Pancreas (tissue), 10 donors: ENCODE measurements around the gene AIFM2. TPM values are rescaled to one million over a fixed set of nuclear protein-coding genes. Genes with fewer than 3 reads are reported as not detected.

ENCODE experiments used
- ATAC-seq, 4 donors: fragments of 200-7000 bp; cut with Tn5 transposase; one replicate each; pipeline versions ENCODE4 v1.8.0 to v1.9.1; 2020; ENCODE audit warnings: mild to moderate bottlenecking in 4 of 4, moderate library complexity in 4 of 4
- DNase-seq, 6 donors: peaks; one replicate each; pipeline ENCODE4 v3.0.0-alpha.2; 2020
- FAIRE-seq: peaks from 2 replicates; lab custom pipeline; 2012; peaks lifted over from hg19 to GRCh38; lab: Jason Lieb, UNC
- H3K27ac ChIP-seq, 4 donors: fragments of 200-600 bp; sonication (generic); 1 replicate in 3 of 4; 2 replicates in 1 of 4; pipeline versions ENCODE4 v1.5.0 to v1.8.0; 2020
- H3K27me3 ChIP-seq, 4 donors: fragments of 200-600 bp; one replicate each; pipeline ENCODE4 v1.8.0; 2021
- H3K36me3 ChIP-seq, 3 donors: fragments of 200-600 bp; sonication (generic) in 1 of 3; one replicate each; pipeline versions ENCODE4 v1.5.0 to v1.8.0; 2020 to 2021
- H3K4me1 ChIP-seq, 3 donors: fragments of 200-600 bp; one replicate each; pipeline ENCODE4 v1.8.0; 2021
- H3K4me3 ChIP-seq, 4 donors: fragments of 200-600 bp; sonication (generic) in 2 of 4; one replicate each; pipeline versions ENCODE4 v1.5.0 to v1.8.0; 2020 to 2021
- H3K9me3 ChIP-seq, 4 donors: fragments of 200-600 bp; one replicate each; pipeline ENCODE4 v1.8.0; 2021
- WGBS, 2 donors: extraction: QIAGEN DNeasy Blood & Tissue Kit; methylation state at CpG; one replicate each; pipeline ENCODE4 v1.1.7; 2013; 5-methylcytosine and 5-hydroxymethylcytosine counted together
- intact Hi-C, 3 donors: fragments of 100-400 bp; cut with DNase I; formaldehyde crosslinking; loops; one replicate each; pipeline versions ENCODE4 v1.11.1 to v1.14.2; 2022
- polyA plus RNA-seq, 2 donors: library from polyadenylated mRNA; stranded (reverse); fragments of 200-250 nt; gene quantifications; one replicate each; pipeline ENCODE4 v1.2.3, GENCODE V29; 2013
- total RNA-seq, 6 donors: library from RNA; stranded (reverse); fragmentation: NEBNext Ultra II Directional in 4 of 6; extraction: Animal tissue kit (Norgen Biotek cat#: 25700) in 4 of 6; gene quantifications; one replicate each; pipeline versions ENCODE4 v1.2.1 to v1.2.4, GENCODE V29; 2021 to 2023
- TF ChIP-seq, protein P1 (sequence below), 4 donors: fragments of 200-600 bp; sonication (generic) in 3 of 4; IDR thresholded peaks; one replicate each; pipeline versions ENCODE4 v1.5.0 to v1.8.0; 2021; ENCODE audit warnings: antibody characterized with exemption in 4 of 4
- donor health status: healthy with polysubstance abuse.
- donor health status: DM: no; HTN: no; CAD: no; lungs with moderate emphysema.
- donor health status: DM: no; HTN: no; CAD: no.
- donor health status: control.
- donor health status: control.
- donor health status: Bipolar disorder and iron deficiency.
- donor health status: DM: yes; HTN: yes; CAD: no.
- donor health status: DM: no; HTN: no; CAD: no.
- donor health status: DM: no; HTN: no; CAD: no.
- donor health status: DM: yes; HTN: yes; CAD: no.

AIFM2 gene
- total and polyA plus RNA-seq, 8 donors = 2.0 to 5.0 (median 3.6) TPM

DNA sequence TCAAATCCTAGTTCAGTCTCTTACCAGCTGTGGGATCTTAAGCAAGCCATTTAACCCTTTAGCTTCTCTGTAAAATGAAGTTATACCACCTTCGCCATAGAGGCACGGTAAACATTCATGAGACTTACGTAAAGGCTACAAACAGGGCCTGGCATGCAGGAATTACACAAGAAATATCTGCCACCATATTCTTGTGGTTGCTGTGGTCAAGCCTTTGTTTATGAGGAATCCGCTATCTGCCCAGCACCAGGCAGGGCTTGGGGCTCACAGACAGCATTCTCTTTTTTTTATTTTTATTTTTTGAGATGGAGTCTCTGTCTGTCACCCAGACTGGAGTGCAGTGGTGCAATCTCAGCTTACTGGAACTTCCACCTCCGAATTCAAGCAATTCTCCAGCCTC is 9.9 kb downstream of the AIFM2 start:
- TF ChIP-seq, protein P1, sequence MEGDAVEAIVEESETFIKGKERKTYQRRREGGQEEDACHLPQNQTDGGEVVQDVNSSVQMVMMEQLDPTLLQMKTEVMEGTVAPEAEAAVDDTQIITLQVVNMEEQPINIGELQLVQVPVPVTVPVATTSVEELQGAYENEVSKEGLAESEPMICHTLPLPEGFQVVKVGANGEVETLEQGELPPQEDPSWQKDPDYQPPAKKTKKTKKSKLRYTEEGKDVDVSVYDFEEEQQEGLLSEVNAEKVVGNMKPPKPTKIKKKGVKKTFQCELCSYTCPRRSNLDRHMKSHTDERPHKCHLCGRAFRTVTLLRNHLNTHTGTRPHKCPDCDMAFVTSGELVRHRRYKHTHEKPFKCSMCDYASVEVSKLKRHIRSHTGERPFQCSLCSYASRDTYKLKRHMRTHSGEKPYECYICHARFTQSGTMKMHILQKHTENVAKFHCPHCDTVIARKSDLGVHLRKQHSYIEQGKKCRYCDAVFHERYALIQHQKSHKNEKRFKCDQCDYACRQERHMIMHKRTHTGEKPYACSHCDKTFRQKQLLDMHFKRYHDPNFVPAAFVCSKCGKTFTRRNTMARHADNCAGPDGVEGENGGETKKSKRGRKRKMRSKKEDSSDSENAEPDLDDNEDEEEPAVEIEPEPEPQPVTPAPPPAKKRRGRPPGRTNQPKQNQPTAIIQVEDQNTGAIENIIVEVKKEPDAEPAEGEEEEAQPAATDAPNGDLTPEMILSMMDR (IDR thresholded peaks at IDR 0.05) = no peak
- 94 to 96% methylated on average over 5 of the region's 5 CpGs for WGBS, 2 donors
- H3K27ac ChIP-seq = no peak overlapping the region
- peaks cover 0 to 4% (median 0%) of the 10 kb centered on the region in 3 donors for H3K36me3 ChIP-seq
- no peaks in the 10 kb centered on the region for H3K27me3 ChIP-seq
- no peak overlapping the region for H3K4me3 ChIP-seq
- DNase-seq (no peak), FAIRE-seq (no peak), ATAC-seq (no peak)
- H3K4me1 ChIP-seq = no peaks in the 10 kb centered on the region
- intact Hi-C loops = no loop called here
- H3K9me3 ChIP-seq = no peaks in the 10 kb centered on the region

DNA sequence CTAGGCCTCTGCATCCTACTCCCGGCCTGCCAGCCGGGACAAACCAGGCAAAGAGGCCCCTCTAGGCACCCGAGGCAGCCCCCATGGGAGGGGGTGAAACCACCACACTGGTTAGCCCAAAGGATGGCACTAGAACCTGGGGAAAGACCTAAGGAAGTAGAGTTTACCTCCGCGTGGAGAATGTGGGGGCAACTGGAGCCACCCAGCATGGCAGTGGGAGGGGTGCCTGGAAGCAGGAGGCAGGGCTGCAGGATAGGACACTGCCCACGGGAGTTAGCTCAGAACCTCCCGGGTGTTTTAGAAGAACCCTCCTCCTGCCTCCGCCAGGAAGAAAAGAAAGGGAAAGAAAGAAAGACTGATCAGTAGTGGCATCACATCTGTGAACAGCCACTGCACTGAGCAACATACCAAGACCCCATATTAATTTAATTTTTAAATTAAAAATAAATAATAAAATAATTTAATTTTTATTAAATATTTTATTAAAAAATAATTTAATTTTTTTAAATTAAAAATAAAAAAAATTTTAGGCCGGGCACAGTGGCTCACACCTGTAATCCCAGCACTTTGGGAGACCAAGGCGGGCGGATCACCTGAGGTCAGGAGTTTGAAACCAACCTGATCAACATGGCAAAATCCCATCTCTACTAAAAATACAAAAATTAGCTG is 11.2 kb downstream of the AIFM2 start:
- FAIRE-seq = no peak
- Histone ChIP-seq H3K4me1 (no peaks in the 10 kb centered on the region), H3K4me3 (no peak overlapping the region), H3K27me3 (no peaks in the 10 kb centered on the region), H3K27ac (no peak overlapping the region), H3K36me3 (peaks cover 0 to 4% (median 0%) of the 10 kb centered on the region in 3 donors), H3K9me3 (no peaks in the 10 kb centered on the region)
- no peak for DNase-seq
- 92 to 95% methylated on average over 11 of the region's 11 CpGs for WGBS, 2 donors
- intact Hi-C loops = no loop called here
- TF ChIP-seq, protein P1 (IDR thresholded peaks at IDR 0.05) = no peak
- ATAC-seq = no peak

DNA sequence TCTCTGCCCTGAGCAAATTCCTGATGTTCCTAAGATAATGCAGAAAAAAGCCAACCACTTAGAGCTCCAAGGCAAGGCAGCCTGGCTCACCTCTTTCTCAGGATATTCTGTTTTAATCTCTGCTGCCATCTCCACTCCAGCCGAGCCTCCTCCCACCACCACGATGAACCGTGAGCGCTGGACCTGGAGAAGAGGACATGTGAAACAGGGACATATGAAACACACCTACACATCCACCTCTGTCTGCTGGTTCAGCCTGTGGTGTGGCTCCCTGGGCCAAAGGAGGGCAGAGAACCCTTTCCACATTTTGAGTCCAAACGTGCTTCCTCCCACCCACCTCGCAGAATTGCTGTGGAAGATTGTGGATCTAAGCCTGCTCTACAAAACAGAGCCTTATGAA is 12.2 kb downstream of the AIFM2 start:
- FAIRE-seq (no peak), ATAC-seq (no peak), DNase-seq (no peak)
- TF ChIP-seq, protein P1 (IDR thresholded peaks at IDR 0.05) = no peak
- 87 to 92% methylated on average over 6 of the region's 6 CpGs for WGBS, 2 donors
- H3K36me3 ChIP-seq = peaks cover 0 to 4% (median 0%) of the 10 kb centered on the region in 3 donors
- no peaks in the 10 kb centered on the region for H3K9me3 ChIP-seq
- no peaks in the 10 kb centered on the region for H3K4me1 ChIP-seq
- intact Hi-C loops = no loop called here
- H3K4me3 ChIP-seq = no peak overlapping the region
- no peak overlapping the region for H3K27ac ChIP-seq
- no peaks in the 10 kb centered on the region for H3K27me3 ChIP-seq

DNA sequence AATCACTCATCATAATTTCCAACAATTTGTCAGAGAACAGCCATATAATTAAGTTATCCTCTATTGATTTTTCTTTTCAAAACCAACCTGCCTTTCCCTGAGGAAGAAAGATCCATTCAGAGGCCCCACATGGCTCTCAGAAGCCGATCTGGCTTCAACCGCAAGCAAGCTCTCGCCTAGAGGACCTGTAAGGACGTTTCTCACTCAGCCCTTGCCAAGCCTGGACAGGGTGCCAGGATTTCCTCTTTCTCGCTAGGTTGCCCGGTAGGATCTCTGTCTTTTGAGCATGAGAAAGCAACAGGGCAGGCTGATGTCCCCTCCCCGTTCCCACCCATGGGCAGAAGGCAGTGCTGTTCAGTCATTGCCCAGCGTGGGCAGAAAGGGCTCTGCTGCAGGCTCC is 13.0 kb downstream of the AIFM2 start:
- intact Hi-C loops = no loop called here
- TF ChIP-seq, protein P1 (IDR thresholded peaks at IDR 0.05) = no peak
- DNase-seq (no peak), FAIRE-seq (no peak), ATAC-seq (no peak)
- no peak overlapping the region for H3K4me3 ChIP-seq
- no peaks in the 10 kb centered on the region for H3K4me1 ChIP-seq
- no peak overlapping the region for H3K27ac ChIP-seq
- WGBS, 2 donors = 65% methylated on average over 8 of the region's 8 CpGs
- H3K9me3 ChIP-seq = no peaks in the 10 kb centered on the region
- peaks cover 0 to 4% (median 0%) of the 10 kb centered on the region in 3 donors for H3K36me3 ChIP-seq
- no peaks in the 10 kb centered on the region for H3K27me3 ChIP-seq

DNA sequence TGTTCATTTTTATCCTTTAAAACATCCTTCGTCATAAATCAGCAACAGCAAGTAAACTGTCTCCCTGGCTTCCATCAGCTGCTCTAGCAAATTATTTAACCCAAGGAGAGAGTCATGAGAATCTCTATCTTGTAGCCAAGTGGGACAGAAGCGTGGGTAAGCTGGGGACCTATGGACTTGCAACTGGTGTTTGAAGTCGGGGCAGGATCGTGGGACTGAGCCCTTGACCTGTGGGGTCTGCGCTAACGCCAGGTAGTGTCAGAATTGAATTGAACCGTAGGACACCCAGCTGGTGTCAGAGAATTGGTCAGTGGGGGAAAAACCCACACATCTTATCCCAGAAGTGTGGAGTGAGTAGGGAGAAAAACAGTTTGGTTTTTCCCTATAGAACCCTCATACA is 13.4 kb downstream of the AIFM2 start:
- ATAC-seq (no peak), DNase-seq (no peak), FAIRE-seq (no peak)
- peaks cover 0 to 4% (median 0%) of the 10 kb centered on the region in 3 donors for H3K36me3 ChIP-seq
- intact Hi-C loops = no loop called here
- no peaks in the 10 kb centered on the region for H3K4me1 ChIP-seq
- no peak overlapping the region for H3K27ac ChIP-seq
- no peaks in the 10 kb centered on the region for H3K9me3 ChIP-seq
- no peak overlapping the region for H3K4me3 ChIP-seq
- TF ChIP-seq, protein P1 (IDR thresholded peaks at IDR 0.05) = no peak
- WGBS, 2 donors = 86 to 88% methylated on average over 7 of the region's 7 CpGs
- H3K27me3 ChIP-seq = no peaks in the 10 kb centered on the region
